Testis (tissue), 2 donors: ENCODE data around the gene ARHGEF40.

Source experiments
- CTCF ChIP-seq, 3 experiments: fragments of 450-650 bp in 2 of 3; fragments of 200-600 bp in 1 of 3; sonication (generic) in 1 of 3; IDR thresholded peaks; one replicate each; pipeline ENCODE4 v1.5.1; 2016 to 2019; ENCODE audit warnings: antibody characterized with exemption in 3 of 3, mild to moderate bottlenecking in 2 of 3, moderate library complexity in 1 of 3
- POLR2A ChIP-seq: fragments of 450-650 bp; IDR thresholded peaks from one replicate; pipeline ENCODE4 v1.6.1; 2017; ENCODE audit warnings: antibody characterized with exemption, mild to moderate bottlenecking, moderate library complexity

- TF ChIP-seq POLR2A = no peak
- no peak for TF ChIP-seq CTCF (IDR thresholded peaks at IDR 0.05)
Measured at GRCh38 chr14:21030531-21030930, 39.6 kb upstream of the ARHGEF40 start.
